ENCODE data around the gene TOMM40. TPM values are rescaled to one million over a fixed set of nuclear protein-coding genes. Genes with fewer than 3 reads are reported as not detected.
"Not testable (repeated sequence)": the region's sequence is repeated elsewhere in the genome, so short reads cannot be mapped to it uniquely, and the experiment has no call there.

The TOMM40 gene
- total and polyA plus RNA-seq, 5 donors from 2014 or later = 22.8 to 27.8 (median 25.7) TPM

GRCh38 chr19:44883922-44884321 is 7.1 kb upstream of the TOMM40 start:
- Histone ChIP-seq H3K27ac (ENCODE audit: insufficient read depth, low read length, poor library complexity, severe bottlenecking) (no peak overlapping the region), H3K9me3 (ENCODE audit: control insufficient read depth in 2 of 2, low read length in 2 of 2) (no peaks in the 10 kb centered on the region), H3K36me3 (ENCODE audit: control insufficient read depth, insufficient read depth, low read length) (no peaks in the 10 kb centered on the region), H3K4me1 (ENCODE audit: control insufficient read depth, insufficient read depth, low read length, poor library complexity, severe bottlenecking) (no peaks in the 10 kb centered on the region), H3K27me3 (ENCODE audit: control insufficient read depth, insufficient read depth, low read length) (no peaks in the 10 kb centered on the region), H3K4me3 (ENCODE audit: low read depth, low read length) (no peak overlapping the region)
- ATAC-seq (ENCODE audit: low read depth in 2 of 2) = no peak
- Mint-ChIP-seq H3K4me1 (peaks cover 0 to 3% (median under 1%) of the 10 kb centered on the region in 4 donors), H3K9me3 (no peaks in the 10 kb centered on the region), H3K36me3 (no peaks in the 10 kb centered on the region), H3K27me3 (peaks cover 8% of the 10 kb centered on the region), H3K27ac (no peak overlapping the region), H3K4me3 (no peak overlapping the region)
- no peak for DNase-seq

- Mint-ChIP-seq H3K4me3 (peak overlapping the region in 1 of 4 donors; percentile 52), H3K9me3 (peaks cover 0 to 2% (median 0%) of the 10 kb centered on the region in 7 donors), H3K27me3 (peaks cover 8% of the 10 kb centered on the region), H3K4me1 (peaks cover 0 to 6% (median 4%) of the 10 kb centered on the region in 4 donors), H3K27ac (no peak overlapping the region), H3K36me3 (no peaks in the 10 kb centered on the region)
- ATAC-seq (ENCODE audit: low read depth in 2 of 2) = no peak
- no peak overlapping the region for H3K4me3 ChIP-seq (ENCODE audit: low read depth, low read length)
- H3K4me1 ChIP-seq (ENCODE audit: control insufficient read depth, insufficient read depth, low read length, poor library complexity, severe bottlenecking) = peaks cover 2% of the 10 kb centered on the region
- no peaks in the 10 kb centered on the region for H3K36me3 ChIP-seq (ENCODE audit: control insufficient read depth, insufficient read depth, low read length)
- no peak overlapping the region for H3K27ac ChIP-seq (ENCODE audit: insufficient read depth, low read length, poor library complexity, severe bottlenecking)
- no peaks in the 10 kb centered on the region for H3K27me3 ChIP-seq (ENCODE audit: control insufficient read depth, insufficient read depth, low read length)
- DNase-seq = no peak
- H3K9me3 ChIP-seq (ENCODE audit: control insufficient read depth in 2 of 2, low read length in 2 of 2) = no peaks in the 10 kb centered on the region
These were observed 6.5 kb upstream of the TOMM40 start for GRCh38 chr19:44884566-44884965.

- Histone ChIP-seq H3K36me3 (ENCODE audit: control insufficient read depth, insufficient read depth, low read length) (no peaks in the 10 kb centered on the region), H3K27ac (ENCODE audit: insufficient read depth, low read length, poor library complexity, severe bottlenecking) (no peak overlapping the region), H3K4me3 (ENCODE audit: low read depth, low read length) (no peak overlapping the region), H3K9me3 (ENCODE audit: control insufficient read depth in 2 of 2, low read length in 2 of 2) (no peaks in the 10 kb centered on the region), H3K27me3 (ENCODE audit: control insufficient read depth, insufficient read depth, low read length) (no peaks in the 10 kb centered on the region), H3K4me1 (ENCODE audit: control insufficient read depth, insufficient read depth, low read length, poor library complexity, severe bottlenecking) (peaks cover 9% of the 10 kb centered on the region)
- DNase-seq (no peak), ATAC-seq (ENCODE audit: low read depth in 2 of 2) (no peak)
- H3K9me3 Mint-ChIP-seq = peaks cover 0 to 2% (median 0%) of the 10 kb centered on the region in 7 donors
- no peaks in the 10 kb centered on the region for H3K36me3 Mint-ChIP-seq
- H3K27ac Mint-ChIP-seq = peak overlapping the region in 1 of 3 donors; percentile 9
- H3K27me3 Mint-ChIP-seq = peaks cover 13% of the 10 kb centered on the region
- H3K4me3 Mint-ChIP-seq = no peak overlapping the region
- H3K4me1 Mint-ChIP-seq = peaks cover 0 to 14% (median 8%) of the 10 kb centered on the region in 4 donors
These were observed 4.9 kb upstream of the TOMM40 start for GRCh38 chr19:44886141-44886540.

DNA sequence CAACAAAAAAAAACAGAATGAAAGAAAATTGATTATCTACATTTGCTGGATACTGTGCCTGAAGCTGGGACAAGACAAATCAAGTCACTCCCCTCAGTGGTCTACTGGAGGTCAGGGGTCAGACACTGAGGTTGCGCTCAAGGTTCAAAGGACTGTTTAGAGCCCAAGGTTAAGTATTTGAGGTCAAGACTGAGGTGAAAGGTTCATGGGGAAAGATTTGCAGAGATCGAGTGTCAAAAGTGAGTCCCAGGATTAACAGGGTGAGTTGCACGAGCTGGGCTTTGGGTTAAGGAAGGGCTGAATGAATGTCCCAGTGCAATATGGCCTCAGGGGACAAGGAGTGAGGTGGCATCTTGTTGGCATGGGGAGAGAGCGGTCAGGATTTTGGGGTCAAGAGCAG is 3.4 kb upstream of the TOMM40 start:
- Mint-ChIP-seq H3K36me3 (peaks cover 5% of the 10 kb centered on the region), H3K27ac (peak overlapping the region in 2 of 3 donors; percentile 9 to 87), H3K4me1 (peaks cover 0 to 25% (median 18%) of the 10 kb centered on the region in 4 donors), H3K27me3 (peaks cover 13% of the 10 kb centered on the region), H3K4me3 (peak overlapping the region in 1 of 4 donors; percentile 53), H3K9me3 (peaks cover 0 to 2% (median 0%) of the 10 kb centered on the region in 7 donors)
- no peak overlapping the region for H3K4me3 ChIP-seq (ENCODE audit: low read depth, low read length)
- no peaks in the 10 kb centered on the region for H3K36me3 ChIP-seq (ENCODE audit: control insufficient read depth, insufficient read depth, low read length)
- DNase-seq (no peak), ATAC-seq (ENCODE audit: low read depth in 2 of 2) (no peak)
- no peak overlapping the region for H3K27ac ChIP-seq (ENCODE audit: insufficient read depth, low read length, poor library complexity, severe bottlenecking)
- peaks cover 19% of the 10 kb centered on the region for H3K4me1 ChIP-seq (ENCODE audit: control insufficient read depth, insufficient read depth, low read length, poor library complexity, severe bottlenecking)
- H3K27me3 ChIP-seq (ENCODE audit: control insufficient read depth, insufficient read depth, low read length) = no peaks in the 10 kb centered on the region
- no peaks in the 10 kb centered on the region for H3K9me3 ChIP-seq (ENCODE audit: control insufficient read depth in 2 of 2, low read length in 2 of 2)

- Mint-ChIP-seq H3K4me3 (peak overlapping the region in 1 of 4 donors; percentile 48), H3K27me3 (peaks cover 13% of the 10 kb centered on the region), H3K4me1 (peaks cover 0 to 31% (median 22%) of the 10 kb centered on the region in 4 donors), H3K27ac (peak overlapping the region in 1 of 3 donors; percentile 65)
- H3K9me3 ChIP-seq (ENCODE audit: control insufficient read depth in 2 of 2, low read length in 2 of 2); H3K9me3 Mint-ChIP-seq; H3K27me3 ChIP-seq (ENCODE audit: control insufficient read depth, insufficient read depth, low read length); H3K36me3 Mint-ChIP-seq; DNase-seq; H3K27ac ChIP-seq (ENCODE audit: insufficient read depth, low read length, poor library complexity, severe bottlenecking); H3K4me3 ChIP-seq (ENCODE audit: low read depth, low read length); H3K36me3 ChIP-seq (ENCODE audit: control insufficient read depth, insufficient read depth, low read length); ATAC-seq (ENCODE audit: low read depth in 2 of 2): not testable (repeated sequence)
- peaks cover 19% of the 10 kb centered on the region for H3K4me1 ChIP-seq (ENCODE audit: control insufficient read depth, insufficient read depth, low read length, poor library complexity, severe bottlenecking)
These were observed 2.7 kb upstream of the TOMM40 start for GRCh38 chr19:44888335-44888734.

DNA sequence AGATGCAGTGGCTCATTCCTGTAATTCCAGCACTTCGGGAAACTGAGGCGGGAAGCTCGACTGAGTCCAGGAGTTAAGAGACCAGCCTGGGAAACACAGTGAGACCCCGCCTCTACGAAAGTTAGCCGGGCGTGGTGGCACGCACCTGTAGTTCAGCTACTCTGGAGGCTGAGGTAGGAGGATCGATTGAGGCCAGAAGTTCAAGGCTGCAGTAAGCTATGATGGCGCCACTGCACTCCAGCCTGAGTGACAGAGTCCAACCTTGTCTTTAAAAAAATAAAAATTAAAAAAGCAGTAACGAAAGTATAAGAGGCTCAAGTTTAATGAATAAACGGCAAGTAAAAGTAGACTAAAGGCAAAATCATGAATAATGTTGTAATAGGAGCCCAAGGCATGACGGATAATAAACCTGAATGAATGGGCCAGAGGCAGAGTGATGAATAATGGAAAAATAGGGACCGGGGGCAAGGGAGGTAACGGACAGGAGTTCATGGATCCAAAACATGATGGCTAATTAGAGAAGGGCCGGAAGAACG is 1.2 kb upstream of the TOMM40 start:
- Histone ChIP-seq H3K36me3 (ENCODE audit: control insufficient read depth, insufficient read depth, low read length) (peaks cover 18% of the 10 kb centered on the region), H3K9me3 (ENCODE audit: control insufficient read depth in 2 of 2, low read length in 2 of 2) (no peaks in the 10 kb centered on the region), H3K4me3 (ENCODE audit: low read depth, low read length) (peak overlapping the region; percentile 96), H3K27ac (ENCODE audit: insufficient read depth, low read length, poor library complexity, severe bottlenecking) (peak overlapping the region; percentile 98), H3K27me3 (ENCODE audit: control insufficient read depth, insufficient read depth, low read length) (no peaks in the 10 kb centered on the region), H3K4me1 (ENCODE audit: control insufficient read depth, insufficient read depth, low read length, poor library complexity, severe bottlenecking) (peaks cover 19% of the 10 kb centered on the region)
- peak overlapping the region; percentile 86 to 92 (median 89) for H3K4me3 Mint-ChIP-seq
- H3K27ac Mint-ChIP-seq = peak overlapping the region; percentile 61 to 97 (median 92)
- ATAC-seq (ENCODE audit: low read depth in 2 of 2) = no peak
- H3K4me1 Mint-ChIP-seq = peaks cover 0 to 38% (median 23%) of the 10 kb centered on the region in 4 donors
- DNase-seq = no peak
- H3K9me3 Mint-ChIP-seq = peaks cover 0 to 2% (median 0%) of the 10 kb centered on the region in 7 donors
- peaks cover 15% of the 10 kb centered on the region for H3K36me3 Mint-ChIP-seq
- H3K27me3 Mint-ChIP-seq = peaks cover 9% of the 10 kb centered on the region

DNA sequence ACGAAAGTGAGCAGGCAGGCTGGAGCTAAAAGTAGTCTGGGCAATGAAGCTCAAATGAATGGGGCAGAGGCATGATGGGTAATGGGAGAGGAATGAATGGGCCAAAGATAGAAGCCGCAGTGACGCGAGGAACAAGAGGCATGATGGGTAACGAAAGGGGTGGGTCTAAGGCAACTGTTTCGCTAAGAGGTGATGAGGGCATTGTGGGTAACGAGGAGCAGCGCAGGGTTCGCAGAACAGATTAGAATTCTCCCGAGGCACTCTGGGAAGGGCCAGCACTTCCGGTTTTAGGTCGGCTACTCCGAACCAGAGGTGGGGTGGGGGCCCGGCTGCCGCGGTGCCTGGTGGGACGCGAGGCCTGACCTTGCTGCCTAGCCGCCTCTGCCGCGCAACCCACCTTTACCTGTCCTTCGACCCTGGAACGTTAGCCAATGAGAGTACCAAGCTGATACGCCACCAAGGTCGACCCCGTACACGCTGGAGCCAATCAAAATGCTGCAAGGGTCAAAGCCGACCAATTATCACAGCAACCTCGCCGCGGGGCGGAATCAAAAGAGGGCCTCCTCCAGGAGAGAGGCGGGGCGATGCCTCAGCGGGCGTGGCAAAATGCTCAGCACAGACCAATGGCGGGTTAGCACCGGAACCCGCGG is 563 bp upstream of the TOMM40 start:
- H3K36me3 ChIP-seq (ENCODE audit: control insufficient read depth, insufficient read depth, low read length) = peaks cover 22% of the 10 kb centered on the region
- Mint-ChIP-seq H3K4me1 (peaks cover 0 to 40% (median 25%) of the 10 kb centered on the region in 4 donors), H3K9me3 (peaks cover 0 to 2% (median 0%) of the 10 kb centered on the region in 7 donors), H3K36me3 (peaks cover 17% of the 10 kb centered on the region), H3K27me3 (peaks cover 9% of the 10 kb centered on the region), H3K27ac (peak overlapping the region; percentile 61 to 97 (median 92)), H3K4me3 (peak overlapping the region; percentile 86 to 92 (median 89))
- no peaks in the 10 kb centered on the region for H3K27me3 ChIP-seq (ENCODE audit: control insufficient read depth, insufficient read depth, low read length)
- no peaks in the 10 kb centered on the region for H3K9me3 ChIP-seq (ENCODE audit: control insufficient read depth in 2 of 2, low read length in 2 of 2)
- H3K4me3 ChIP-seq (ENCODE audit: low read depth, low read length) = peak overlapping the region; percentile 96
- peak in 2 of 3 donors; percentile 100 for DNase-seq
- peak overlapping the region; percentile 98 for H3K27ac ChIP-seq (ENCODE audit: insufficient read depth, low read length, poor library complexity, severe bottlenecking)
- peaks cover 19% of the 10 kb centered on the region for H3K4me1 ChIP-seq (ENCODE audit: control insufficient read depth, insufficient read depth, low read length, poor library complexity, severe bottlenecking)
- peak; percentile 82 for ATAC-seq (ENCODE audit: low read depth in 2 of 2)

Data from CD4-positive, CD25-positive, alpha-beta regulatory T cell (primary cell).